H1 (cell line): ENCODE measurements around the gene VAT1. TPM values are rescaled to one million over a fixed set of nuclear protein-coding genes. Genes with fewer than 3 reads are reported as not detected.

Experiments
- CTCF ChIA-PET: fragments of 300-600 bp; sonication (Branson Sonifier 250); formaldehyde crosslinking; loops from one replicate; lab custom pipeline; 2021; ENCODE audit not compliant: partially characterized antibody; lab: Charles Lee
- POLR2A ChIA-PET: fragments of 300-600 bp; sonication (Branson Sonifier 250); formaldehyde crosslinking; loops from one replicate; lab custom pipeline; 2021; ENCODE audit warnings: inconsistent platforms; ENCODE audit not compliant: partially characterized antibody; lab: Charles Lee
- DNase-seq, 2 experiments: peaks; one replicate each; pipeline versions ENCODE4 v3.0.0 to v3.0.0-alpha.2; 2010 to 2022; ENCODE audit warnings: low spot score in 2 of 2, low read depth in 1 of 2, mixed read lengths in 1 of 2
- FAIRE-seq: peaks from 2 replicates; lab custom pipeline; 2011; peaks lifted over from hg19 to GRCh38; lab: Jason Lieb, UNC
- H2AFZ ChIP-seq: 2 replicates; pipeline ENCODE4 v1.8.1; 2012; ENCODE audit warnings: low read length, inconsistent platforms
- H2AK5ac ChIP-seq: 2 replicates; pipeline ENCODE4 v1.6.1; 2013; ENCODE audit warnings: low read depth, low read length
- H2BK120ac ChIP-seq: replicated peaks from 2 replicates; pipeline ENCODE3; 2013; ENCODE audit warnings: low read depth, low read length, inconsistent platforms
- H2BK12ac ChIP-seq: 2 replicates; pipeline ENCODE4 v1.6.1; 2013; ENCODE audit warnings: low read depth, low read length
- H2BK15ac ChIP-seq: 2 replicates; pipeline ENCODE4 v1.6.1; 2013; ENCODE audit warnings: low read length
- H2BK20ac ChIP-seq: 2 replicates; pipeline ENCODE4 v1.6.1; 2013; ENCODE audit warnings: low read length
- H2BK5ac ChIP-seq: 2 replicates; pipeline ENCODE4 v1.6.1; 2013; ENCODE audit warnings: low read depth, low read length
- H3K14ac ChIP-seq: 2 replicates; pipeline ENCODE4 v1.6.1; 2013; ENCODE audit warnings: inconsistent platforms; ENCODE audit not compliant: insufficient read length
- H3K18ac ChIP-seq: 2 replicates; pipeline ENCODE4 v1.6.1; 2013; ENCODE audit warnings: low read length; ENCODE audit errors: extremely low read depth
- H3K23ac ChIP-seq: 2 replicates; pipeline ENCODE4 v1.6.1; 2013; ENCODE audit warnings: inconsistent platforms; ENCODE audit not compliant: insufficient read length
- H3K23me2 ChIP-seq: 2 replicates; pipeline ENCODE4 v1.6.1; 2013; ENCODE audit warnings: low read depth, low read length
- H3K27ac ChIP-seq: 2 replicates; pipeline ENCODE4 v1.6.1; 2011; ENCODE audit warnings: low read depth, low read length, inconsistent platforms
- H3K27me3 ChIP-seq, 4 experiments: replicated peaks in 1 of 4; 1 replicate in 1 of 4; 2 replicates in 3 of 4; pipeline versions ENCODE4 v1.6.1 to v1.8.1; 2011 to 2013; ENCODE audit warnings: low read length in 3 of 4, mild to moderate bottlenecking in 3 of 4, inconsistent platforms in 2 of 4, mixed read lengths in 2 of 4, moderate library complexity in 1 of 4; ENCODE audit not compliant: control insufficient read depth in 3 of 4, insufficient read depth in 3 of 4; ENCODE audit errors: extremely low read depth in 1 of 4
- H3K36me3 ChIP-seq, 4 experiments: 2 replicates each; pipeline versions ENCODE4 v1.6.1 to v1.8.1; 2011 to 2013; ENCODE audit warnings: mild to moderate bottlenecking in 4 of 4, low read length in 3 of 4, moderate library complexity in 2 of 4, control low read depth in 1 of 4, inconsistent platforms in 1 of 4; ENCODE audit not compliant: insufficient read depth in 4 of 4, control insufficient read depth in 2 of 4
- H3K4ac ChIP-seq: replicated peaks from 2 replicates; pipeline ENCODE3; 2013; ENCODE audit warnings: low read length, low read depth, mixed read lengths, inconsistent platforms; ENCODE audit not compliant: insufficient read length
- H3K4me1 ChIP-seq, 4 experiments: replicated peaks in 1 of 4; 1 replicate in 1 of 4; 2 replicates in 3 of 4; pipeline versions ENCODE4 v1.6.1 to v1.8.1; 2011 to 2013; ENCODE audit warnings: low read length in 3 of 4, inconsistent platforms in 2 of 4, mixed read lengths in 1 of 4; ENCODE audit not compliant: insufficient read depth in 4 of 4, control insufficient read depth in 3 of 4
- H3K4me2 ChIP-seq, 2 experiments: 2 replicates each; pipeline versions ENCODE4 v1.6.1 to v1.8.1; 2011 to 2013; ENCODE audit warnings: low read depth in 2 of 2, low read length in 2 of 2, control low read depth in 1 of 2, inconsistent platforms in 1 of 2, mild to moderate bottlenecking in 1 of 2; ENCODE audit not compliant: insufficient read depth in 1 of 2
- H3K4me3 ChIP-seq, 4 experiments: fragments of 200-600, 300-600 bp in 1 of 4; sonication (generic), shearing (Covaris generic), sonication (Bioruptor Twin) in 1 of 4; 2 replicates each; pipeline versions ENCODE4 v1.5.1 to v1.8.1; 2011 to 2016; ENCODE audit warnings: low read length in 4 of 4, low read depth in 3 of 4, control low read depth in 2 of 4, inconsistent platforms in 2 of 4, mild to moderate bottlenecking in 2 of 4, mixed read lengths in 1 of 4, moderate library complexity in 1 of 4; ENCODE audit not compliant: insufficient read depth in 2 of 4; ENCODE audit errors: extremely low read depth in 1 of 4
- H3K56ac ChIP-seq: replicated peaks from 2 replicates; pipeline ENCODE3; 2013; ENCODE audit warnings: low read depth, mild to moderate bottlenecking, mixed read lengths, low read length, inconsistent platforms; ENCODE audit not compliant: insufficient read length
- H3K79me1 ChIP-seq: 2 replicates; pipeline ENCODE4 v1.6.1; 2013; ENCODE audit warnings: low read depth, low read length, control low read depth
- H3K79me2 ChIP-seq, 2 experiments: 2 replicates each; pipeline versions ENCODE4 v1.6.1 to v1.8.1; 2012 to 2013; ENCODE audit warnings: low read length in 2 of 2, mild to moderate bottlenecking in 2 of 2, inconsistent platforms in 1 of 2; ENCODE audit not compliant: insufficient read depth in 2 of 2, control insufficient read depth in 1 of 2
- H3K9ac ChIP-seq, 4 experiments: replicated peaks in 1 of 4; 1 replicate in 1 of 4; 2 replicates in 3 of 4; pipeline versions ENCODE4 v1.6.1 to v1.8.1; 2011 to 2013; ENCODE audit warnings: low read depth in 3 of 4, low read length in 3 of 4, control low read depth in 2 of 4, mild to moderate bottlenecking in 2 of 4, moderate library complexity in 2 of 4, inconsistent platforms in 1 of 4; ENCODE audit errors: extremely low read depth in 1 of 4
- H3K9me3 ChIP-seq, 2 experiments: 2 replicates each; pipeline versions ENCODE4 v1.6.1 to v1.8.1; 2012 to 2013; ENCODE audit warnings: mild to moderate bottlenecking in 2 of 2, moderate library complexity in 2 of 2, control low read depth in 1 of 2, inconsistent platforms in 1 of 2, low read depth in 1 of 2, low read length in 1 of 2, mixed read lengths in 1 of 2; ENCODE audit not compliant: insufficient read depth in 2 of 2
- H4K20me1 ChIP-seq, 2 experiments: replicated peaks in 1 of 2; 2 replicates each; pipeline versions ENCODE3 to v1.8.1; 2011 to 2013; ENCODE audit warnings: inconsistent platforms in 2 of 2, low read length in 2 of 2, mild to moderate bottlenecking in 1 of 2; ENCODE audit not compliant: insufficient read depth in 2 of 2, control insufficient read depth in 1 of 2
- H4K5ac ChIP-seq: 2 replicates; pipeline ENCODE4 v1.6.1; 2013; ENCODE audit warnings: low read length, low read depth, mixed read lengths, inconsistent platforms; ENCODE audit not compliant: insufficient read length
- H4K8ac ChIP-seq: 2 replicates; pipeline ENCODE4 v1.8.0; 2013; ENCODE audit warnings: mild to moderate bottlenecking, moderate library complexity, low read length, inconsistent platforms; ENCODE audit not compliant: insufficient read depth; ENCODE audit errors: extremely low read depth
- H4K91ac ChIP-seq: replicated peaks from 2 replicates; pipeline ENCODE3; 2013; ENCODE audit warnings: low read length, mixed read lengths, inconsistent platforms; ENCODE audit not compliant: insufficient read length
- CEBPB ChIP-seq: IDR thresholded peaks from 2 replicates; pipeline ENCODE4 v1.6.1; 2012; ENCODE audit warnings: low read depth, low read length
- CHD2 ChIP-seq: IDR thresholded peaks from 2 replicates; pipeline ENCODE4 v1.6.1; 2012; ENCODE audit warnings: low read length, improper control_type of control experiment
- EZH2 ChIP-seq: fragments of 200-600 bp; sonication (generic); IDR thresholded peaks from 2 replicates; pipeline ENCODE4 v1.7.1; 2012; ENCODE audit warnings: low read depth, mild to moderate bottlenecking, moderate library complexity, low read length, inconsistent platforms; ENCODE audit not compliant: severe bottlenecking
- JUN ChIP-seq: IDR thresholded peaks from 2 replicates; pipeline ENCODE4 v1.6.1; 2011; ENCODE audit warnings: low read depth, mild to moderate bottlenecking, improper control_type of control experiment, low read length
- KDM5A ChIP-seq: fragments of 200-600 bp; IDR thresholded peaks from 2 replicates; pipeline ENCODE4 v1.7.1; 2012; ENCODE audit warnings: mild to moderate bottlenecking, low read length, inconsistent platforms, mixed read lengths
- NRF1 ChIP-seq: IDR thresholded peaks from 2 replicates; pipeline ENCODE4 v1.6.1; 2011; ENCODE audit warnings: mild to moderate bottlenecking, low read depth, low read length, improper control_type of control experiment
- POLR2AphosphoS5 ChIP-seq: IDR thresholded peaks from 2 replicates; pipeline ENCODE4 v1.6.1; 2011; ENCODE audit warnings: low read depth, low read length
- RNF2 ChIP-seq: fragments of 200-900, 300-1000 bp; sonication (generic); IDR thresholded peaks from 2 replicates; pipeline ENCODE4 v1.7.1; 2016; ENCODE audit warnings: borderline replicate concordance, low read depth, mild to moderate bottlenecking, antibody characterized with exemption, low read length; ENCODE audit not compliant: poor library complexity, severe bottlenecking; ENCODE audit errors: missing control alignments
- RXRA ChIP-seq: IDR thresholded peaks from 2 replicates; pipeline ENCODE4 v1.6.1; 2011; ENCODE audit warnings: low read depth, mild to moderate bottlenecking, low read length, moderate library complexity; ENCODE audit not compliant: insufficient read depth
- SP4 ChIP-seq: IDR thresholded peaks from 2 replicates; pipeline ENCODE4 v1.6.1; 2012; ENCODE audit warnings: low read length, inconsistent platforms
- SUZ12 ChIP-seq: fragments of 200-600 bp; sonication (generic); IDR thresholded peaks from 2 replicates; pipeline ENCODE4 v1.6.1; 2012; ENCODE audit warnings: mild to moderate bottlenecking, inconsistent platforms, low read length, moderate library complexity, mixed read lengths
- TAF1 ChIP-seq: IDR thresholded peaks from 2 replicates; pipeline ENCODE4 v1.6.1; 2011; ENCODE audit warnings: mild to moderate bottlenecking, low read depth, low read length
- USF2 ChIP-seq: IDR thresholded peaks from 2 replicates; pipeline ENCODE4 v1.6.1; 2011; ENCODE audit warnings: low read length, improper control_type of control experiment
- WGBS, 2 experiments: shearing (Covaris generic) in 1 of 2; methylation state at CpG; one replicate each; pipeline versions ENCODE4 v1.1.6 to v1.1.7; 2013 to 2015; ENCODE audit warnings: low lambda C conversion rate in 2 of 2, mixed read lengths in 2 of 2, inconsistent platforms in 1 of 2, low coverage in 1 of 2, missing lambda C conversion rate in 1 of 2; ENCODE audit not compliant: insufficient replicate concordance in 2 of 2, insufficient coverage in 1 of 2, insufficient read length in 1 of 2; ENCODE audit errors: extremely low coverage in 1 of 2, missing lambda C conversion rate in 1 of 2; 5-methylcytosine and 5-hydroxymethylcytosine counted together
- polyA plus RNA-seq, 7 experiments: library from polyadenylated mRNA; depleted of rRNA in 3 of 7; stranded (reverse) in 5 of 7; unstranded in 2 of 7; fragments of >200 nt in 5 of 7; fragments of 200-250 nt in 2 of 7; gene quantifications; 1 replicate in 5 of 7; 2 replicates in 1 of 7; 4 replicates in 1 of 7; pipeline versions ENCODE4 v1.2.1 to v1.2.3, GENCODE V29; 2011 to 2013; ENCODE audit warnings: missing spikeins in 2 of 7, mixed read lengths in 2 of 7
- total RNA-seq: library from RNA; stranded (reverse); fragmentation: NEBNext Ultra II Directional; extraction: Animal tissue kit (Norgen Biotek cat#: 25700); gene quantifications from 2 replicates; pipeline ENCODE4 v1.2.1, GENCODE V29; 2021

Gene VAT1
- total and polyA plus RNA-seq, 2 of the 8 experiments (the other 6 are each of a cell fraction or from before 2014, with no cell fraction given) = 200 to 295 TPM

GRCh38 chr17:43044024-43044423 is 21.8 kb upstream of the VAT1 start:
- FAIRE-seq (no peak), DNase-seq (no peak)
- Histone ChIP-seq H4K20me1 (no peaks in the 10 kb centered on the region), H3K79me2 (no peaks in the 10 kb centered on the region), H2BK15ac (no peak overlapping the region), H3K18ac (no peak overlapping the region), H2AFZ (no peak overlapping the region), H3K56ac (no peak overlapping the region), H3K23ac (no peak overlapping the region), H3K27me3 (no peaks in the 10 kb centered on the region), H3K9me3 (no peaks in the 10 kb centered on the region), H3K4me2 (no peak overlapping the region), H4K5ac (no peak overlapping the region), H2BK5ac (no peak overlapping the region), H3K23me2 (no peaks in the 10 kb centered on the region), H3K4me3 (no peak overlapping the region), H3K4me1 (peaks cover 1 to 32% (median 22%) of the 10 kb centered on the region in 4 experiments), H3K27ac (no peak overlapping the region), H4K8ac (no peak overlapping the region), H4K91ac (no peak overlapping the region), H3K36me3 (peaks cover under 1 to 4% (median 2%) of the 10 kb centered on the region in 4 experiments; a peak in 4 of 8 replicates), H3K14ac (no peak overlapping the region), H2BK12ac (no peak overlapping the region), H2BK120ac (no peak overlapping the region), H3K9ac (no peak overlapping the region), H3K4ac (no peak overlapping the region), H2BK20ac (no peak overlapping the region), H3K79me1 (no peaks in the 10 kb centered on the region), H2AK5ac (no peak overlapping the region)
- no peak for TF ChIP-seq SP4
- TF ChIP-seq TAF1 = no peak
- no peak for TF ChIP-seq RXRA
- TF ChIP-seq USF2 = no peak
- no peak for TF ChIP-seq CEBPB
- no peak for TF ChIP-seq RNF2
- TF ChIP-seq NRF1 = no peak
- TF ChIP-seq EZH2 = no peak
- no peak for TF ChIP-seq SUZ12
- TF ChIP-seq CHD2 = no peak
- no peak for TF ChIP-seq POLR2AphosphoS5
- TF ChIP-seq JUN = no peak
- no peak for TF ChIP-seq KDM5A
- WGBS, 2 experiments = 91% methylated on average over 4 of the region's 4 CpGs; no CpG with 5 or more reads in 1 of the 2 experiments
- ChIA-PET POLR2A (interaction anchor here (1.1 to 2.0 kb wide), 3 partner anchors 9 to 46 kb away, joined by 3 to 8 read pairs (median 4); partner anchors contain the start of gene RPL27), CTCF (interaction anchor here (1.0 to 3.1 kb wide), 5 partner anchors 9 to 38 kb away, joined by 3 to 21 read pairs (median 4); no protein-coding TSS in a partner anchor)
